DND-41 (cell line): Measurements from ENCODE around the gene VAV2.

Experiments
- ATAC-seq: fragments of 200-7000 bp; cut with Tn5 transposase; 3 replicates; pipeline ENCODE4 v1.9.1; 2021; ENCODE audit warnings: low read depth; ENCODE audit not compliant: insufficient read depth
- DNase-seq: peaks from one replicate; pipeline ENCODE4 v3.0.0-alpha.2; 2020
- H2AFZ ChIP-seq: 2 replicates; pipeline ENCODE4 v1.6.0; 2012; ENCODE audit warnings: low read depth, low read length
- H3K27ac ChIP-seq: 2 replicates; pipeline ENCODE4 v1.5.1; 2012; ENCODE audit warnings: low read length, inconsistent platforms
- H3K27me3 ChIP-seq: fragments of 200-600 bp; sonication (generic); 2 replicates; pipeline ENCODE4 v1.6.0; 2012; ENCODE audit warnings: low read length, mild to moderate bottlenecking, inconsistent platforms; ENCODE audit not compliant: insufficient read depth, poor library complexity
- H3K36me3 ChIP-seq: 2 replicates; pipeline ENCODE4 v1.5.1; 2012; ENCODE audit warnings: low read length, inconsistent platforms; ENCODE audit not compliant: insufficient read depth
- H3K4me1 ChIP-seq: 2 replicates; pipeline ENCODE4 v1.5.1; 2012; ENCODE audit warnings: mild to moderate bottlenecking, low read length; ENCODE audit not compliant: insufficient read depth
- H3K4me2 ChIP-seq: 2 replicates; pipeline ENCODE4 v1.6.0; 2012; ENCODE audit warnings: mild to moderate bottlenecking, moderate library complexity, low read length, inconsistent platforms; ENCODE audit not compliant: insufficient read depth
- H3K4me3 ChIP-seq, 2 experiments: fragments of 200-600 bp in 1 of 2; shearing (Covaris generic) in 1 of 2; 2 replicates each; pipeline ENCODE4 v1.5.1; 2012 to 2016; ENCODE audit warnings: inconsistent platforms in 2 of 2, low read length in 2 of 2, mild to moderate bottlenecking in 2 of 2, low read depth in 1 of 2, moderate library complexity in 1 of 2
- H3K79me2 ChIP-seq: 2 replicates; pipeline ENCODE4 v1.6.0; 2012; ENCODE audit warnings: low read length, inconsistent platforms; ENCODE audit not compliant: insufficient read depth
- H3K9ac ChIP-seq: 2 replicates; pipeline ENCODE4 v1.6.0; 2012; ENCODE audit warnings: low read depth, mild to moderate bottlenecking, inconsistent platforms, low read length, moderate library complexity
- H3K9me3 ChIP-seq: 2 replicates; pipeline ENCODE4 v1.5.1; 2012; ENCODE audit warnings: low read length, moderate library complexity, mild to moderate bottlenecking, inconsistent platforms; ENCODE audit not compliant: insufficient read depth, severe bottlenecking
- H4K20me1 ChIP-seq: 2 replicates; pipeline ENCODE4 v1.6.0; 2012; ENCODE audit warnings: low read length; ENCODE audit not compliant: insufficient read depth
- CTCF ChIP-seq: IDR thresholded peaks from 2 replicates; pipeline ENCODE4 v1.5.1; 2012; ENCODE audit warnings: borderline replicate concordance, low read length, moderate library complexity, mild to moderate bottlenecking; ENCODE audit not compliant: poor library complexity, severe bottlenecking; ENCODE audit errors: extremely low read depth
- EZH2 ChIP-seq: IDR thresholded peaks from 3 replicates; pipeline ENCODE4 v1.6.1; 2012; ENCODE audit warnings: borderline replicate concordance, low read depth, mild to moderate bottlenecking, moderate library complexity, low read length, inconsistent platforms; ENCODE audit not compliant: severe bottlenecking

VAV2 gene

GRCh38 chr9:133778336-133779013 lies 213.6 kb downstream of the VAV2 start:
- Histone ChIP-seq H4K20me1 (no peaks in the 10 kb centered on the region), H3K36me3 (no peaks in the 10 kb centered on the region), H3K4me2 (no peak overlapping the region), H3K4me3 (no peak overlapping the region), H3K9me3 (peaks cover 5% of the 10 kb centered on the region), H3K9ac (no peak overlapping the region), H3K79me2 (no peaks in the 10 kb centered on the region), H3K4me1 (no peaks in the 10 kb centered on the region), H3K27ac (no peak overlapping the region), H3K27me3 (no peaks in the 10 kb centered on the region), H2AFZ (no peak overlapping the region)
- ATAC-seq (no peak), DNase-seq (no peak)
- TF ChIP-seq EZH2 (no peak), CTCF (no peak)

DNA sequence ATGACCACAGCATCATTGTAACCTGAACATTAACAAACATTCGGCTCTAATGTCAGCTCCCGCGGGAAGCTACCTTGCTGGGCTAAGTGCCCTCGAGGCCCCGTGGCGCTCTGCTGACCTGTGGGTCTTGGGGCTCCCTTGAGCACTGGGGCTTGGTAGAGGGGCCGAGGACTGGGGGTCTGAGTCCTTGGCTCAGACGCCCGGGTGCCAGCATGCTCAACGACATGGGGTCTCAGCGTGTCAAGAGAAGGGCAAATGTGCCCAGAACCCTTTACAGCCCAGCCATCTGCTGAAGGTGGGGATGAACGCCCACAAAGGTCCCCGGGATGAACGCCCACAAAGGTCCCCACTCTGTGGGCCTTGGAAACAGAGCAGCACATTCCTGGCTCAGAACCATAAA lies 214.3 kb downstream of the VAV2 start:
- Histone ChIP-seq H4K20me1 (no peaks in the 10 kb centered on the region), H3K4me2 (no peak overlapping the region), H3K79me2 (no peaks in the 10 kb centered on the region), H3K9me3 (peaks cover 5% of the 10 kb centered on the region), H3K27me3 (no peaks in the 10 kb centered on the region), H3K4me1 (no peaks in the 10 kb centered on the region), H3K9ac (no peak overlapping the region), H3K36me3 (no peaks in the 10 kb centered on the region), H3K27ac (no peak overlapping the region), H3K4me3 (no peak overlapping the region), H2AFZ (no peak overlapping the region)
- DNase-seq = no peak
- no peak for TF ChIP-seq CTCF
- no peak for TF ChIP-seq EZH2
- ATAC-seq = no peak

DNA sequence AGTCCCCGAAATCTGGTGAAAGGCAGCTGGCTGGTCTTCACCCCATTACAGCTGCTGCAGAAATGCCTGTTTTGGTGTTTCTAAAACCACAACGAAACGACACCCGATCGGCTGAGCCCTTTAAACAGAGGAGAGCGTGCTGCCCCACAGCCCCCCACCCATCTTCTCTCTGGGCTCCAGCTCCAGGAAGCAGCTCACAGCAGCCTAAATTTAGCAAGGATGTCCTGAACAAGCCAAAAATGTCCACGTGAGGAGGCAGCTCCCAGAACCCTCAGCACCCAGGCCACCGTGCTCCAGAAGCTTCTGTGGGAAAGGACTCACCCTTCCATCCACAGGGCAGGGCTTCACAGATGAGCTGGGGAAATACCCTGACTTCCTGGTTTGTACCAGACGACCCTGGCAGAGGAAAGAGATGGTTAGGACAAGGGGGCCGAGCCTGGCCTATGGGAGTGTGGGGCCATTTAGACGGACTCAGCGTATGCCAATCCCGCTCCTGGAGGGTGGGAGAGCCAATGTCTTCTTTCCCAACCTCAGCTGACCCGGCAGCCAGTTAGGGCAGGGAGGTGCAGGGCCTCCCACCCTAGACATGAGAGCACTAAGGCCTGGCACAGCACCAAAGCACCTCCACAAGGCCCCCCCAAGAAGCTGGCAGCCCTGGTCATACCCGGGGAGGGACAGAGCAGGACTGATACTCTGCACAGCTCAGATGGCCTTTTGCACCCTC lies 214.9 kb downstream of the VAV2 start:
- H3K27me3 ChIP-seq = no peaks in the 10 kb centered on the region
- no peak overlapping the region for H3K4me2 ChIP-seq
- no peaks in the 10 kb centered on the region for H3K36me3 ChIP-seq
- H3K9ac ChIP-seq = no peak overlapping the region
- H3K9me3 ChIP-seq = peaks cover 5% of the 10 kb centered on the region
- TF ChIP-seq EZH2 = no peak
- TF ChIP-seq CTCF = no peak
- H4K20me1 ChIP-seq = no peaks in the 10 kb centered on the region
- no peak for ATAC-seq
- no peak overlapping the region for H3K27ac ChIP-seq
- H3K4me1 ChIP-seq = no peaks in the 10 kb centered on the region
- no peaks in the 10 kb centered on the region for H3K79me2 ChIP-seq
- H3K4me3 ChIP-seq = no peak overlapping the region
- H2AFZ ChIP-seq = no peak overlapping the region
- DNase-seq = no peak
